HepG2 (cell line): ENCODE measurements around the gene COMT. TPM values are rescaled to one million over a fixed set of nuclear protein-coding genes. Genes with fewer than 3 reads are reported as not detected.

ENCODE experiments used
- CBX5 ChIP-seq: sonication (generic); formaldehyde crosslinking; IDR thresholded peaks from 2 replicates; pipeline ENCODE4 v1.4.0; 2020; ENCODE audit warnings: missing genetic modification reagents, borderline replicate concordance
- CREB1 ChIP-seq, 2 experiments: fragments of 450-650 bp in 1 of 2; IDR thresholded peaks; 2 replicates each; pipeline ENCODE4 v1.6.1; 2016 to 2017; ENCODE audit warnings: control low read depth in 1 of 2, mild to moderate bottlenecking in 1 of 2, missing compliant biosample characterization in 1 of 2, missing genetic modification characterization in 1 of 2
- FOSL1 ChIP-seq: sonication (generic); formaldehyde crosslinking; IDR thresholded peaks from 2 replicates; pipeline ENCODE4 v1.9.0; 2021; ENCODE audit warnings: missing genetic modification reagents, borderline replicate concordance
- GATAD1 ChIP-seq: IDR thresholded peaks from 2 replicates; pipeline ENCODE4 v1.6.1; 2016; ENCODE audit warnings: missing genetic modification reagents, missing compliant biosample characterization
- HHEX ChIP-seq: IDR thresholded peaks from 2 replicates; pipeline ENCODE4 v1.6.1; 2016; ENCODE audit warnings: control low read depth
- HMGXB3 ChIP-seq: sonication (generic); formaldehyde crosslinking; IDR thresholded peaks from 2 replicates; pipeline ENCODE4 v1.4.0; 2020; ENCODE audit warnings: missing genetic modification reagents, borderline replicate concordance
- POLR2AphosphoS5 ChIP-seq: IDR thresholded peaks from 2 replicates; pipeline ENCODE4 v1.6.1; 2012; ENCODE audit warnings: low read depth, low read length
- ZBTB33 ChIP-seq: sonication (generic); formaldehyde crosslinking; IDR thresholded peaks from 2 replicates; pipeline ENCODE4 v1.4.0; 2020; ENCODE audit warnings: missing genetic modification reagents
- ZBTB38 ChIP-seq: sonication (generic); formaldehyde crosslinking; IDR thresholded peaks from 2 replicates; pipeline ENCODE4 v1.5.1; 2020; ENCODE audit warnings: mild to moderate bottlenecking, missing genetic modification reagents
- ZBTB8A ChIP-seq: sonication (generic); formaldehyde crosslinking; IDR thresholded peaks from 2 replicates; pipeline ENCODE4 v1.4.0; 2020; ENCODE audit warnings: mild to moderate bottlenecking, low read depth, missing genetic modification reagents, borderline replicate concordance
- ZNF652 ChIP-seq: IDR thresholded peaks from 2 replicates; pipeline ENCODE4 v1.6.1; 2016; ENCODE audit warnings: low read depth, borderline replicate concordance
- ZNF737 ChIP-seq: sonication (generic); formaldehyde crosslinking; IDR thresholded peaks from 2 replicates; pipeline ENCODE4 v1.5.0; 2020; ENCODE audit warnings: missing genetic modification reagents, mild to moderate bottlenecking, borderline replicate concordance
- polyA plus RNA-seq, 8 experiments: library from polyadenylated mRNA; depleted of rRNA in 3 of 8; stranded (reverse) in 7 of 8; unstranded in 1 of 8; fragments of >200 nt; fragmentation: Illumina TruSeq in 4 of 8; extraction: Trizol in 4 of 8; gene quantifications; 2 replicates each; pipeline versions ENCODE4 v1.2.1 to v1.2.3, GENCODE V29; 2011 to 2016; ENCODE audit warnings: low read depth in 4 of 8, missing spikeins in 1 of 8, mixed read lengths in 1 of 8; ENCODE audit not compliant: insufficient read depth in 1 of 8
- total RNA-seq, 5 experiments: library from RNA; depleted of rRNA; stranded (reverse); fragments of >200 nt; fragmentation: Illumina TruSeq; extraction: Trizol; gene quantifications; 2 replicates each; pipeline ENCODE4 v1.2.3, GENCODE V29; 2016; ENCODE audit warnings: low read depth in 1 of 5
- TF ChIP-seq, protein P1 (sequence below): sonication (generic); formaldehyde crosslinking; IDR thresholded peaks from 2 replicates; pipeline ENCODE4 v1.5.1; 2020; ENCODE audit warnings: missing genetic modification reagents, mild to moderate bottlenecking, borderline replicate concordance
- TF ChIP-seq, protein P2 (sequence below): sonication (generic); formaldehyde crosslinking; IDR thresholded peaks from 2 replicates; pipeline ENCODE4 v1.4.0; 2020; ENCODE audit warnings: mild to moderate bottlenecking, missing genetic modification reagents, borderline replicate concordance
- TF ChIP-seq, protein P3 (sequence below): IDR thresholded peaks from 2 replicates; pipeline ENCODE4 v1.6.1; 2016; ENCODE audit warnings: low read depth, borderline replicate concordance

COMT gene
- total and polyA plus RNA-seq, 2 of the 13 experiments (the other 11 are each of a cell fraction or from before 2014, with no cell fraction given): 156 to 162 TPM

DNA sequence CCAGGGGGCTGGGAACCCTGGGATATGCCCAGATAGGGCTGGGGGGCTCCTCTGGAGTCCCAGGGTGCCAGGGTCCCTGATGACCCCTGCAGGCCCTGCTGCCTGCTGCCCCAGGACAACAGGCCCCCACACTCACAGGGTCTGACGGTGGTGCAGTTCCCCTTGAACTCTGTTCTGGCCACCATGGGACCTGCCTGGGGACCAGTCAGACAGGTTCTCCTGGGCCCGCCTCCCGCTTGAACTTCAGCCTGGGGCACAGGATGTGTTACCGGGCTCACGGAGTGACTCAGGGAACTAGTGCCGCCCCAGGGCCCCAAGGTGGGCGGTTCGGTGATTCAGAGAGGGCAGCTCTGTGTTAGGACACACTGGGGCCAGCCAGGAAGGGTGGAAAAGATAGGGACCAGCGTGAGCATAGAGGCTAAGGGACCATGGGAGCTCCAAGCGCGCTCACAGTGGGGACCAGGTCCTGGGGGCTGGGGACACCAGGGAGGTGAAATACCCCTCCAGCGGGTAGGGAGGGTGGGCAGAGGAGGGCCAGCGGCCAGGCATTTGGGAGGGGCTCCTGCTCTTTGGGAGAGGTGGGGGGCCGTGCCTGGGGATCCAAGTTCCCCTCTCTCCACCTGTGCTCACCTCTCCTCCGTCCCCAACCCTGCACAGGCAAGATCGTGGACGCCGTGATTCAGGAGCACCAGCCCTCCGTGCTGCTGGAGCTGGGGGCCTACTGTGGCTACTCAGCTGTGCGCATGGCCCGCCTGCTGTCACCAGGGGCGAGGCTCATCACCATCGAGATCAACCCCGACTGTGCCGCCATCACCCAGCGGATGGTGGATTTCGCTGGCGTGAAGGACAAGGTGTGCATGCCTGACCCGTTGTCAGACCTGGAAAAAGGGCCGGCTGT lies 21.6 kb downstream of the COMT start (continued):
- TF ChIP-seq, protein P1, sequence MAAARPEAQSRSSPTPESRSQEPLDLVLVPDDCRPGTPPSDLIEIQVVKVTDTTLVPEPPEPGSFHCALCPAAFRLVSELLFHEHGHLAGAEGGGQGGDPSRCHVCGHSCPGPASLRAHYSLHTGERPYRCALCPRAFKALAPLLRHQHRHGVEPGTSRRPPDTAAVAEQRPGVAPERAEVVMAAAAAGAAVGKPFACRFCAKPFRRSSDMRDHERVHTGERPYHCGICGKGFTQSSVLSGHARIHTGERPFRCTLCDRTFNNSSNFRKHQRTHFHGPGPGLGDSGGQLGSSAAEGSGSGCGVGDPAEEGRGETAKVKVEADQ (CRISPR knock-in tag): no peak
- TF ChIP-seq, protein P2, sequence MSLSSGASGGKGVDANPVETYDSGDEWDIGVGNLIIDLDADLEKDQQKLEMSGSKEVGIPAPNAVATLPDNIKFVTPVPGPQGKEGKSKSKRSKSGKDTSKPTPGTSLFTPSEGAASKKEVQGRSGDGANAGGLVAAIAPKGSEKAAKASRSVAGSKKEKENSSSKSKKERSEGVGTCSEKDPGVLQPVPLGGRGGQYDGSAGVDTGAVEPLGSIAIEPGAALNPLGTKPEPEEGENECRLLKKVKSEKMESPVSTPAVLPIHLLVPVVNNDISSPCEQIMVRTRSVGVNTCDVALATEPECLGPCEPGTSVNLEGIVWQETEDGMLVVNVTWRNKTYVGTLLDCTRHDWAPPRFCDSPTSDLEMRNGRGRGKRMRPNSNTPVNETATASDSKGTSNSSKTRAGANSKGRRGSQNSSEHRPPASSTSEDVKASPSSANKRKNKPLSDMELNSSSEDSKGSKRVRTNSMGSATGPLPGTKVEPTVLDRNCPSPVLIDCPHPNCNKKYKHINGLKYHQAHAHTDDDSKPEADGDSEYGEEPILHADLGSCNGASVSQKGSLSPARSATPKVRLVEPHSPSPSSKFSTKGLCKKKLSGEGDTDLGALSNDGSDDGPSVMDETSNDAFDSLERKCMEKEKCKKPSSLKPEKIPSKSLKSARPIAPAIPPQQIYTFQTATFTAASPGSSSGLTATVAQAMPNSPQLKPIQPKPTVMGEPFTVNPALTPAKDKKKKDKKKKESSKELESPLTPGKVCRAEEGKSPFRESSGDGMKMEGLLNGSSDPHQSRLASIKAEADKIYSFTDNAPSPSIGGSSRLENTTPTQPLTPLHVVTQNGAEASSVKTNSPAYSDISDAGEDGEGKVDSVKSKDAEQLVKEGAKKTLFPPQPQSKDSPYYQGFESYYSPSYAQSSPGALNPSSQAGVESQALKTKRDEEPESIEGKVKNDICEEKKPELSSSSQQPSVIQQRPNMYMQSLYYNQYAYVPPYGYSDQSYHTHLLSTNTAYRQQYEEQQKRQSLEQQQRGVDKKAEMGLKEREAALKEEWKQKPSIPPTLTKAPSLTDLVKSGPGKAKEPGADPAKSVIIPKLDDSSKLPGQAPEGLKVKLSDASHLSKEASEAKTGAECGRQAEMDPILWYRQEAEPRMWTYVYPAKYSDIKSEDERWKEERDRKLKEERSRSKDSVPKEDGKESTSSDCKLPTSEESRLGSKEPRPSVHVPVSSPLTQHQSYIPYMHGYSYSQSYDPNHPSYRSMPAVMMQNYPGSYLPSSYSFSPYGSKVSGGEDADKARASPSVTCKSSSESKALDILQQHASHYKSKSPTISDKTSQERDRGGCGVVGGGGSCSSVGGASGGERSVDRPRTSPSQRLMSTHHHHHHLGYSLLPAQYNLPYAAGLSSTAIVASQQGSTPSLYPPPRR (CRISPR knock-in tag): peak; percentile 67
- TF ChIP-seq POLR2AphosphoS5: peak; percentile 50
- no peak for TF ChIP-seq CREB1 (IDR thresholded peaks at IDR 0.05)
- TF ChIP-seq CREB1 (CRISPR knock-in tag; IDR thresholded peaks at IDR 0.05): no peak
- TF ChIP-seq HMGXB3: no peak; the same call in 1 of the 2 replicates
- 0 out of 2 replicates have a peak, but pooled peaks have one; percentile 31 for TF ChIP-seq ZNF652 (CRISPR knock-in tag)
- no peak for TF ChIP-seq ZNF737 (CRISPR knock-in tag)
- TF ChIP-seq, protein P3, sequence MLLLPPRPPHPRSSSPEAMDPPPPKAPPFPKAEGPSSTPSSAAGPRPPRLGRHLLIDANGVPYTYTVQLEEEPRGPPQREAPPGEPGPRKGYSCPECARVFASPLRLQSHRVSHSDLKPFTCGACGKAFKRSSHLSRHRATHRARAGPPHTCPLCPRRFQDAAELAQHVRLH (CRISPR knock-in tag): no peak
- TF ChIP-seq FOSL1: peak; percentile 79; the same call in 1 of the 2 replicates
- TF ChIP-seq CBX5 (CRISPR knock-in tag): no peak
- TF ChIP-seq HHEX (CRISPR knock-in tag): no peak
- TF ChIP-seq ZBTB38 (CRISPR knock-in tag): no peak
- 0 out of 2 replicates have a peak, but pooled peaks have one; percentile 50 for TF ChIP-seq ZBTB8A (CRISPR knock-in tag)
- 0 out of 2 replicates have a peak, but pooled peaks have one; percentile 42 for TF ChIP-seq GATAD1
- peak; percentile 43; the same call in 1 of the 2 replicates for TF ChIP-seq ZBTB33 (CRISPR knock-in tag)
